ENCODE results near the gene PCYT1B. TPM values are rescaled to one million over a fixed set of nuclear protein-coding genes. Genes with fewer than 3 reads are reported as not detected.

The PCYT1B gene
- total and polyA plus RNA-seq, 2 of the 13 experiments (the other 11 are each of a cell fraction or from before 2014, with no cell fraction given): 6.1 to 9.2 TPM

- 0 out of 2 replicates have a peak, but pooled peaks have one; percentile 33 for TF ChIP-seq TARDBP (CRISPR knock-in tag; IDR thresholded peaks at IDR 0.05)
- no peak for TF ChIP-seq U2AF2 (IDR thresholded peaks at IDR 0.05; ENCODE audit: low read depth, low read length)
- no peak for TF ChIP-seq ARID4A (CRISPR knock-in tag; IDR thresholded peaks at IDR 0.05; ENCODE audit: borderline replicate concordance)
- no peak; the same call in 1 of the 2 replicates for TF ChIP-seq RXRB (CRISPR knock-in tag; IDR thresholded peaks at IDR 0.05; ENCODE audit: borderline replicate concordance)
- peak; percentile 14; the same call in 1 of the 2 replicates for TF ChIP-seq SOX5 (CRISPR knock-in tag; IDR thresholded peaks at IDR 0.05; ENCODE audit: borderline replicate concordance)
- TF ChIP-seq POLR2A (IDR thresholded peaks at IDR 0.05; ENCODE audit: insufficient read depth in 1 of 2, low read depth in 2 of 2, low read length in 2 of 2): peak in 1 of 2 experiments; percentile 55; a peak in 2 of 4 replicates
- TF ChIP-seq MAFK (conservative IDR thresholded peaks at IDR 0.05 in 1 of 2, IDR thresholded peaks at IDR 0.05 in 1 of 2; ENCODE audit: low read length in 2 of 2): peak; percentile 19 to 61; a peak in 2 of 4 replicates
- no peak for TF ChIP-seq CSRNP2 (CRISPR knock-in tag; conservative IDR thresholded peaks at IDR 0.05; ENCODE audit: low read depth)
- TF ChIP-seq TEAD3 (CRISPR knock-in tag; optimal IDR thresholded peaks at IDR 0.05; ENCODE audit: borderline replicate concordance): peak; percentile 67
- no peak for TF ChIP-seq GATAD1 (CRISPR knock-in tag; IDR thresholded peaks at IDR 0.05)
- no peak for TF ChIP-seq STAT5B (CRISPR knock-in tag; IDR thresholded peaks at IDR 0.05)
- peak; percentile 27; the same call in 1 of the 2 replicates for TF ChIP-seq ARID5B (CRISPR knock-in tag; IDR thresholded peaks at IDR 0.05)
- TF ChIP-seq SALL1 (CRISPR knock-in tag; IDR thresholded peaks at IDR 0.05): 0 out of 2 replicates have a peak, but pooled peaks have one; percentile 18
- no peak for TF ChIP-seq ZMYM4 (CRISPR knock-in tag; IDR thresholded peaks at IDR 0.05)
- peak; percentile 19; the same call in 1 of the 2 replicates for TF ChIP-seq SAP130 (CRISPR knock-in tag; IDR thresholded peaks at IDR 0.05; ENCODE audit: low read depth)
- peak; percentile 32; the same call in 1 of the 2 replicates for TF ChIP-seq PPARG (CRISPR knock-in tag; conservative IDR thresholded peaks at IDR 0.05)
- TF ChIP-seq ZNF558 (CRISPR knock-in tag; IDR thresholded peaks at IDR 0.05; ENCODE audit: borderline replicate concordance): no peak
- TF ChIP-seq CENPBD1 (CRISPR knock-in tag; IDR thresholded peaks at IDR 0.05; ENCODE audit: borderline replicate concordance, low read depth): no peak
- TF ChIP-seq SOX6 (IDR thresholded peaks at IDR 0.05): no peak
- peak; percentile 66; the same call in 1 of the 2 replicates for TF ChIP-seq SOX6 (CRISPR knock-in tag; IDR thresholded peaks at IDR 0.05)
- TF ChIP-seq ZNF282 (IDR thresholded peaks at IDR 0.05; ENCODE audit: partially characterized antibody): no peak
Observed at GRCh38 chrX:24672701-24673190, 25.6 kb upstream of the PCYT1B start (continued).

Data from HepG2 (cell line).